Erythroblast (primary cell): ENCODE data around the gene STK4.

ENCODE experiments used
- DNase-seq, 2 experiments: peaks; one replicate each; lab custom pipeline; 2025; lab: John Stamatoyannopoulos, UW
- GATA1 ChIP-seq: IDR thresholded peaks from 2 replicates; pipeline ENCODE4 v1.6.1; 2011; ENCODE audit warnings: low read depth, mild to moderate bottlenecking, control low read depth, low read length, moderate library complexity
- POLR2A ChIP-seq: IDR thresholded peaks from 2 replicates; pipeline ENCODE4 v1.6.1; 2011; ENCODE audit warnings: mild to moderate bottlenecking, low read length

Gene STK4

DNA sequence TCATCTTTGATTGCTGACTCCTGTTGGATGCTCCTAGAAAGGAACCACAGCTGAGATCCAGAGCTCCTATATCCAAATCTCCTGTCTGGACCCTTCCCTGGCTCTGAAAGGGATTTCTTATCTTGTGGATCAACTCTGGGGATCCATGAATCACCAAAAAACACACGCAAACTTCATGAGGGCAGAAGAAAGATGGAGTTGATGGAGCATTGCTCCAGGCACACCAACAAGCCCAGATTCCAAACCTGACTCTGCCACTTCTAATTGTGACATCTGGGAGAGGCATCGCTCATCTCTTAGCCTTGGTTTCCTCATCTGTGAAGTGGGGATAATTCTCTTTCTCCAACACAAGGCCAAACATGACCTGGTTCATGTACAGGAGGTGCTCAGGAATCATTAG is 127.9 kb downstream of the STK4 start:
- no peak for DNase-seq
- TF ChIP-seq POLR2A: no peak
- no peak for TF ChIP-seq GATA1

GRCh38 chr20:45094864-45095574 is 128.7 kb downstream of the STK4 start:
- no peak for DNase-seq
- no peak for TF ChIP-seq GATA1
- no peak for TF ChIP-seq POLR2A

- TF ChIP-seq GATA1 (no peak), POLR2A (no peak)
- peak; percentile 52 to 75 for DNase-seq
Measured at GRCh38 chr20:45095805-45096238, 129.5 kb downstream of the STK4 start.

- DNase-seq: no peak
- TF ChIP-seq GATA1: no peak
- no peak for TF ChIP-seq POLR2A
Measured at GRCh38 chr20:45096781-45097180, 130.5 kb downstream of the STK4 start.

DNA sequence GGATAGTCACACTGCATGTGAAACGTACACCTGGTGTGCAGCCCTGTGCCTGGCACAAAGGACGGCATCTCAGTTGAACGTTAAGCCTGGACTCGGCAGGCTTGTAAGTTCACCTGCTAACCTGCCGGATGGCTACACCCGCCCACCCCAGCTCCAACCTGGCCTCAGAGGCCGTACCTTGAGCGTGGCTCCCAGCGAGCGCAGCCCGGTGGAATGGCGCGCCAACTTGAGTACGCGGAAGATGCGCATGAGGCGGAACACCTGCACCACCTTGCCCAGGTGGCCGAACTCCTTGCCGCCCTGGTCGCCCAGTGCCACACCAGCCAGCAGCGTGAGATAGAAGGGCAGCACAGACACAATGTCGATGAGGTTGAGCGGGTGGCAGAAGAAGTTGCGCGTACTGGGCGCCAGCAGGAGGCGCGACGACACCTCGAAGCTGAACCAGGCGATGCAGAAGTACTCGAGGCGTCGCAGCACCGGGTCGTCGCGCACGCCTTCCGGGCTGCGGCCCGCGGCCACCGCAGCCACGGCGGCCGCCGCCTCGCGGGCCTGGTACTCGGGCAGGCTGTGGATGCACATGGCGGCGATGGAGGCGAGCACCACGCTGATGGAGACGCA is 131.3 kb downstream of the STK4 start:
- DNase-seq: peak; percentile 63 to 72
- TF ChIP-seq POLR2A (no peak), GATA1 (no peak)

GRCh38 chr20:45098103-45098773 is 131.9 kb downstream of the STK4 start:
- peak; percentile 33 to 52 for DNase-seq
- TF ChIP-seq GATA1: no peak
- no peak for TF ChIP-seq POLR2A

DNA sequence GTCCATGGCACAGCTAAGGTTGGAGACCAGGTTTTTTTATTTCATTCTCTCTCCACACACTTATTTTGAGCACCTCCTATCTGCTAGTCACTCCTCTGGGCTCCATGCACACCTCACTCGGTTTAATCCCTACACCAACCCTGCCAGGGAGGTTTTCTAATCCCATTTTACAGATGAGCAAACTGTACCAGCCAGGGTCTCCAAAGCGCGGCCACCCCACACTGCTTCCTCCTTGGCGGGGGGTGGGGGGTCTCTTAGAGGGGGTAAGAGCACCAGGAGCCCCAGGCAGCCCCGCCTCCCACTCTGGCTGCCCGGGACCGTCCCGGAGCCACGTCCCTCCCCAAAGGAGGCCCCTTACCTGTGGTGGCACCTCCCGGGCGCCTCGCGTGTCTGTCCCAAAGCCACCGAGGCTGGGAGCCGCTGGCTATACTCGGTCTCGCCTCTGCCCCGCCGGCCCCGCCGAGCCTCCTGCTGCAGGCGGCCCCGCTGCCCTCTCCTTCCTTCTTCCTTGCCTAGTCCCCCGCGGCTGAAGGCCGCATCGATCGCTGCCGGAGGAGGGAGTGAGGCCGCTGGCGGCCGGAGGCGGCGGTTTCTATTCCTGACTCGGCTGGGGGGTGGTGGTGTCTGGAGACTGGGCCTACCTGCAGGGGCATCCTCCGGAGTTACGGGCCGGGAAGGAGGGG is 134.4 kb downstream of the STK4 start, which contains the start of gene KCNS1:
TSS of gene KCNS1 (minus strand) at position 565 of the 683 bp plus-strand sequence. CDS start 1,891 bp downstream, outside the sequence.
- DNase-seq: no peak
- TF ChIP-seq POLR2A (no peak), GATA1 (no peak)

GRCh38 chr20:45101333-45101850 is 135.1 kb downstream of the STK4 start:
- DNase-seq: no peak
- TF ChIP-seq POLR2A (no peak), GATA1 (no peak)

DNA sequence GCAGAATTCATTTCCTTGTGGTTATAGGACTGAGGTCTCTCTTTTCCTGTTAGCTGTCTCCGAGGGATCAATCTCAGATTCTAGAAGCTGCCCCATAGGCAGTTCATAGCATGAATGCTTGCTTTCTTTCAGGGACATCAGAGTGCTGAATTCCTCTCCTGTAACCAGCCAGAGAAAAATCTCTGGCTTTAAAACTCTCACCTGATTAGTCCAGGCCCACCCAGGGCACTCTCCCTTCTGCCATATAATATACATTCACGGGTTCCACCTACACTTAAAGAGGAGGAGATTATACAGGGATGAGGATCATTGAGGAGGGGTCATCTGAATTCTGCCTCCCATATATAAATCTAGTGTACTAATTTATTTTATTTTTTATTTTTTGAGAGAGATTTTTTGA is 136.8 kb downstream of the STK4 start:
- TF ChIP-seq POLR2A (no peak), GATA1 (no peak)

DNA sequence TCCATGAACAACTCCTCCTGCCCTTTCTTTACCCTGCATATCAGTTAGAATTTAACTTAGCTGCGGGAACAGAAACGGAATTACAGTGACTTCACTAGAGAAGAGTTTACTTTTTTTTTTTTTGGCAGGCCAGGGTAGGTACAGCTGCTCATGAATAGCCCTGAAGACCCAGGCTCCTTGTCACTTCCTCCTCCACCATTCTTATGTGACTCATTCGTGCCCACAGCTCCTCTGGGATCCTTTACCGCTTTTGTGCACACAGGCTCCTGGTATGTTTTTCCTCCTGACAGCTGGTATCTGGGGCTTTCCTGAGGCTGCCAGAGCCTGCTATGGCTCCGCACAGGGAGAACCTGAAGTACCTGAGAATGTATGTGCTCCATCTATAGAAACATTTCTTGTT is 138.5 kb downstream of the STK4 start:
- DNase-seq: no peak

More for the DNA sequence above, 136.8 kb downstream of the STK4 start:
- no peak for DNase-seq

DNA sequence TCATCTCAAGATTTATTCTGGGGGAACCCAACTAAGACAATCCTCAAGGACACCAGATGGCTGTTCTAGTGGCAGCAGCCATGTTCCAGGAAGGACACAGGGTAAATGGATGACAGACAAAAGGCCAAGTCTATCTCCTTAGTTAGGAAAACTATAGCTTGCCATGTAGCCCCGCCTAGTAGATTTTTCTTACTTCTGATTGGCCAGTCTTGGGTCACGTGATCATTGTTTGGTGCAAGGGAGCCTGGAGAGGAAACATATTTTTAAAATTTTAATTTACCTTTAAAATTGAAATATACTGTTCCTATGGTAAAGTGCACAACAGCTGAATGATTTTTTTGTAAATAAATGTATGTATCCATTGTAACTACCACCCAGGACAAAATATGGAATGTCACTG is 139.0 kb downstream of the STK4 start:
- no peak for DNase-seq
- TF ChIP-seq POLR2A: no peak
- no peak for TF ChIP-seq GATA1

More for the DNA sequence above, 138.5 kb downstream of the STK4 start:
- TF ChIP-seq POLR2A (no peak), GATA1 (no peak)

GRCh38 chr20:45109634-45110033 is 143.3 kb downstream of the STK4 start:
- TF ChIP-seq POLR2A (no peak), GATA1 (no peak)

GRCh38 chr20:45110301-45110700 is 144.0 kb downstream of the STK4 start:
- DNase-seq: no peak
- TF ChIP-seq POLR2A: no peak
- no peak for TF ChIP-seq GATA1

More at GRCh38 chr20:45109634-45110033, 143.3 kb downstream of the STK4 start:
- DNase-seq: no peak
